Measurements from ENCODE around the gene ATXN7L2.

GRCh38 chr1:109488201-109488600 lies 4.5 kb downstream of the ATXN7L2 start:
- TF ChIP-seq, protein P1, sequence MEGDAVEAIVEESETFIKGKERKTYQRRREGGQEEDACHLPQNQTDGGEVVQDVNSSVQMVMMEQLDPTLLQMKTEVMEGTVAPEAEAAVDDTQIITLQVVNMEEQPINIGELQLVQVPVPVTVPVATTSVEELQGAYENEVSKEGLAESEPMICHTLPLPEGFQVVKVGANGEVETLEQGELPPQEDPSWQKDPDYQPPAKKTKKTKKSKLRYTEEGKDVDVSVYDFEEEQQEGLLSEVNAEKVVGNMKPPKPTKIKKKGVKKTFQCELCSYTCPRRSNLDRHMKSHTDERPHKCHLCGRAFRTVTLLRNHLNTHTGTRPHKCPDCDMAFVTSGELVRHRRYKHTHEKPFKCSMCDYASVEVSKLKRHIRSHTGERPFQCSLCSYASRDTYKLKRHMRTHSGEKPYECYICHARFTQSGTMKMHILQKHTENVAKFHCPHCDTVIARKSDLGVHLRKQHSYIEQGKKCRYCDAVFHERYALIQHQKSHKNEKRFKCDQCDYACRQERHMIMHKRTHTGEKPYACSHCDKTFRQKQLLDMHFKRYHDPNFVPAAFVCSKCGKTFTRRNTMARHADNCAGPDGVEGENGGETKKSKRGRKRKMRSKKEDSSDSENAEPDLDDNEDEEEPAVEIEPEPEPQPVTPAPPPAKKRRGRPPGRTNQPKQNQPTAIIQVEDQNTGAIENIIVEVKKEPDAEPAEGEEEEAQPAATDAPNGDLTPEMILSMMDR (IDR thresholded peaks at IDR 0.05), result no peak
- no peak for TF ChIP-seq ZFX (IDR thresholded peaks at IDR 0.05; ENCODE audit: borderline replicate concordance)

Measured in 22Rv1 (cell line).